Chondrocyte (in vitro differentiated cells): ENCODE data around the gene ZFP28. TPM values are rescaled to one million over a fixed set of nuclear protein-coding genes. Genes with fewer than 3 reads are reported as not detected.

Experiments used
- DNase-seq: peaks from one replicate; pipeline ENCODE4 v3.0.0; 2021; ENCODE audit warnings: mixed read lengths, low spot score
- H3K27ac Mint-ChIP-seq: one replicate; pipeline ENCODE4 v1.8.0; 2021; ENCODE audit warnings: mild to moderate bottlenecking, moderate library complexity, mixed read lengths; ENCODE audit not compliant: unreplicated experiment
- H3K27me3 Mint-ChIP-seq: 2 replicates; pipeline ENCODE4 v1.8.0; 2021; ENCODE audit warnings: low read depth, mixed read lengths
- H3K36me3 Mint-ChIP-seq: 2 replicates; pipeline ENCODE4 v1.8.0; 2021; ENCODE audit warnings: low read depth, mixed read lengths
- H3K4me1 Mint-ChIP-seq: 2 replicates; pipeline ENCODE4 v1.8.0; 2021; ENCODE audit warnings: low read depth, mild to moderate bottlenecking, mixed read lengths
- H3K4me3 Mint-ChIP-seq: one replicate; pipeline ENCODE4 v1.8.0; 2021; ENCODE audit warnings: mild to moderate bottlenecking, moderate library complexity, mixed read lengths; ENCODE audit not compliant: unreplicated experiment
- H3K9me3 Mint-ChIP-seq: 2 replicates; pipeline ENCODE4 v1.8.0; 2021; ENCODE audit warnings: low read depth, mixed read lengths
- CTCF ChIP-seq: fragments of 200-600 bp; sonication (generic); IDR thresholded peaks from 2 replicates; pipeline ENCODE4 v1.5.0; 2021; ENCODE audit warnings: antibody characterized with exemption, mild to moderate bottlenecking, moderate library complexity
- total RNA-seq: library from RNA; stranded (reverse); gene quantifications from 3 replicates; pipeline ENCODE4 v1.2.1, GENCODE V29; 2021

ZFP28 gene
- total RNA-seq, 1 donor from 2014 or later: 5.9 TPM

- H3K4me3 Mint-ChIP-seq: no peak overlapping the region
- TF ChIP-seq CTCF: no peak
- H3K9me3 Mint-ChIP-seq: peaks cover 77% of the 10 kb centered on the region
- no peaks in the 10 kb centered on the region for H3K4me1 Mint-ChIP-seq
- DNase-seq: no peak
- H3K27me3 Mint-ChIP-seq: no peaks in the 10 kb centered on the region
- H3K27ac Mint-ChIP-seq: no peak overlapping the region
- H3K36me3 Mint-ChIP-seq: peaks cover 82% of the 10 kb centered on the region
Observed at GRCh38 chr19:56573914-56574313, 35.2 kb downstream of the ZFP28 start.

DNA sequence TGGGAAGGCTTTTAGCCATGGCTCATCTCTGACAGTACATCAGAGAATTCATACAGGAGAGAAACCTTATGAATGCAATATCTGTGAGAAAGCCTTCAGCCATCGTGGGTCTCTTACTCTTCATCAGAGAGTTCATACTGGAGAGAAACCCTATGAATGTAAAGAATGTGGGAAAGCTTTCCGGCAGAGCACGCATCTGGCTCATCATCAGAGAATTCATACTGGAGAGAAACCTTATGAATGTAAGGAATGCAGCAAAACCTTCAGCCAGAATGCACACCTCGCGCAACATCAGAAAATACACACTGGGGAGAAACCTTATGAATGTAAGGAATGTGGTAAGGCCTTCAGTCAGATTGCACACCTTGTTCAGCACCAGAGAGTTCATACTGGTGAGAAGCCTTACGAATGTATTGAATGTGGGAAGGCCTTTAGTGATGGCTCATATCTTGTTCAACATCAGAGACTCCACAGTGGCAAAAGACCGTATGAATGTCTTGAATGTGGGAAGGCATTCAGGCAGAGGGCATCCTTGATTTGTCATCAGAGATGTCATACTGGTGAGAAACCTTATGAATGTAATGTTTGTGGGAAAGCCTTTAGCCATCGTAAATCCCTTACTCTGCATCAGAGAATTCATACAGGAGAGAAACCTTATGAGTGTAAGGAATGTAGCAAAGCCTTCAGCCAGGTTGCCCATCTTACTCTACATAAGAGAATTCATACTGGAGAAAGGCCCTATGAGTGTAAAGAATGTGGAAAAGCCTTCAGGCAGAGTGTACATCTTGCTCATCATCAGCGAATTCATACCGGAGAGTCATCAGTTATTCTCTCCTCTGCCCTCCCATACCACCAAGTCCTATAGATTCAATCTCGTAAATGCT is 39.2 kb downstream of the ZFP28 start:
- H3K4me1 Mint-ChIP-seq: no peaks in the 10 kb centered on the region
- peaks cover 82% of the 10 kb centered on the region for H3K9me3 Mint-ChIP-seq
- no peak for DNase-seq
- no peak overlapping the region for H3K27ac Mint-ChIP-seq
- no peak for TF ChIP-seq CTCF
- no peak overlapping the region for H3K4me3 Mint-ChIP-seq
- no peaks in the 10 kb centered on the region for H3K27me3 Mint-ChIP-seq
- H3K36me3 Mint-ChIP-seq: peaks cover 69% of the 10 kb centered on the region

DNA sequence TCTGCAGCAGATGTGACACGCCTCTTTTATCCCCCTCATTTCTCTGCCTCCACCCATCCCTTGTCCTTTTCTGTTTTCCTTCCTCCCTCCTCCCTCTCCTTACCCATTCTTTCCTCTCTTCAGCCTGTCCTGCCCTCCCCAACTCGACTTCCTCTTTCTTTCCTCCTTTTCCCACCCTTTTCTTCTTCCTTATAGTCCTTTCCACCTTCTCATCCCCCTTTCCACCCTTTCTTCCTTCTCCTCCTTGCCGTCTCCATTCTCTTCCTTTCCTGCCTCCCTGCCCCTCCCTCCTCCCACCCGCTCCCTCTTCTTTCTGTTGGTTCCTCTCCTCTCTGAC is 55.7 kb downstream of the ZFP28 start:
- no peaks in the 10 kb centered on the region for H3K27me3 Mint-ChIP-seq
- DNase-seq: no peak
- TF ChIP-seq CTCF: no peak
- no peak overlapping the region for H3K27ac Mint-ChIP-seq
- peaks cover 31% of the 10 kb centered on the region for H3K9me3 Mint-ChIP-seq
- H3K4me1 Mint-ChIP-seq: peaks cover 13% of the 10 kb centered on the region
- peaks cover 18% of the 10 kb centered on the region for H3K36me3 Mint-ChIP-seq
- peak overlapping the region; percentile 97 for H3K4me3 Mint-ChIP-seq

DNA sequence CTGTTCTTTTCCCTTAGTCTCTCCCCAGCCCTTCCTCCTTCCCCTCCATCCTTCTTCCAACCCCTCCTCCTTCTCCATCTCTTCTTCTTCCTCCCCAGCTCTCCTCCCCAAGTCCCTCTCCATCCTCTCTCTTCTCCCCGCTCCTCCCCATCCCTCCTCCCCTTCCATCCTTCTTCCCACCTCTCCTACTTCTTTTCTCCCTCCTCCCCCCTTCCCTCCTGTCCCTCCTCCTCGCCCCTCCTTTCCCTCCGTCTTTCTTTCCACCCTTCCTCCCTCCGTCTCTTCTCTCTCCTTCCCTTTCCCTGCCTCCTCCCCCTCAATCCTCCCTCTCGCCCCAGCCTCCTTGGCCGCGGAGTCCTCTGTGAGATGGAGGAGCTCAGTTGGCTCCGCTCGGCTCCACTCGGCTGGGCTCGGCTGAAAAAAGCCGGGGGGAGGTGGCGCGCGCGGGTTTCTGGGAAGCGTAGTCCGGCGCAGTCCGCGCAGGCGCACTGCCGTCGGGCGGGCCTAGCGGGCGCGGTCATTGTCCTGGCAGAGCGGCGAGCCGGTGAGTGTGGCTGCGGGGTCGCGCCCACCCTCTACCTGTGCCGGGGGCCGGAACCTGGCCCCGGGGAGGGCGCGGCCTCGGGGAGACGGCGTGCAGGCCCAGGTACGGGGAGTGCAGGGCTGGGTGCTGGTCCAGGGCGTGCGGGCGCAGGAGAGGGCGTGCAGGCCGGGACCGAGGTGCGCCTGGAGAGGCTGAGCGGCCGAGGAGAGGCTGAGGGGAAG is 56.2 kb downstream of the ZFP28 start, which contains the start of gene ZNF71:
ZNF71 (plus strand) TSS at position 520 of the 765 bp plus-strand sequence. CDS start 6,257 bp downstream, outside the sequence.
- peaks cover 13% of the 10 kb centered on the region for H3K4me1 Mint-ChIP-seq
- H3K4me3 Mint-ChIP-seq: peak within 1 kb of the TSS; percentile 97
- H3K36me3 Mint-ChIP-seq: peaks cover 18% of the 10 kb centered on the region
- no peak for TF ChIP-seq CTCF
- H3K9me3 Mint-ChIP-seq: peaks cover 31% of the 10 kb centered on the region
- peak within 1 kb of the TSS; percentile 89 for H3K27ac Mint-ChIP-seq
- H3K27me3 Mint-ChIP-seq: no peaks in the 10 kb centered on the region
- DNase-seq: peak; percentile 96

- peak overlapping the region; percentile 97 for H3K4me3 Mint-ChIP-seq
- H3K27ac Mint-ChIP-seq: peak overlapping the region; percentile 89
- H3K9me3 Mint-ChIP-seq: peaks cover 32% of the 10 kb centered on the region
- H3K4me1 Mint-ChIP-seq: peaks cover 13% of the 10 kb centered on the region
- DNase-seq: no peak
- H3K27me3 Mint-ChIP-seq: no peaks in the 10 kb centered on the region
- peaks cover 18% of the 10 kb centered on the region for H3K36me3 Mint-ChIP-seq
- TF ChIP-seq CTCF: no peak
Observed at GRCh38 chr19:56595548-56595899, 56.8 kb downstream of the ZFP28 start.
